Activated CD4-positive, alpha-beta T cell treated with anti-CD3 and anti-CD28 coated beads, Interleukin-2, amount 50 U/mL, for 48 hours (primary cell): ENCODE measurements around the gene ARF6.

ENCODE experiments used
- DNase-seq, 2 experiments: peaks; one replicate each; pipeline ENCODE4 v3.0.0-alpha.2; 2020

Gene ARF6

DNA sequence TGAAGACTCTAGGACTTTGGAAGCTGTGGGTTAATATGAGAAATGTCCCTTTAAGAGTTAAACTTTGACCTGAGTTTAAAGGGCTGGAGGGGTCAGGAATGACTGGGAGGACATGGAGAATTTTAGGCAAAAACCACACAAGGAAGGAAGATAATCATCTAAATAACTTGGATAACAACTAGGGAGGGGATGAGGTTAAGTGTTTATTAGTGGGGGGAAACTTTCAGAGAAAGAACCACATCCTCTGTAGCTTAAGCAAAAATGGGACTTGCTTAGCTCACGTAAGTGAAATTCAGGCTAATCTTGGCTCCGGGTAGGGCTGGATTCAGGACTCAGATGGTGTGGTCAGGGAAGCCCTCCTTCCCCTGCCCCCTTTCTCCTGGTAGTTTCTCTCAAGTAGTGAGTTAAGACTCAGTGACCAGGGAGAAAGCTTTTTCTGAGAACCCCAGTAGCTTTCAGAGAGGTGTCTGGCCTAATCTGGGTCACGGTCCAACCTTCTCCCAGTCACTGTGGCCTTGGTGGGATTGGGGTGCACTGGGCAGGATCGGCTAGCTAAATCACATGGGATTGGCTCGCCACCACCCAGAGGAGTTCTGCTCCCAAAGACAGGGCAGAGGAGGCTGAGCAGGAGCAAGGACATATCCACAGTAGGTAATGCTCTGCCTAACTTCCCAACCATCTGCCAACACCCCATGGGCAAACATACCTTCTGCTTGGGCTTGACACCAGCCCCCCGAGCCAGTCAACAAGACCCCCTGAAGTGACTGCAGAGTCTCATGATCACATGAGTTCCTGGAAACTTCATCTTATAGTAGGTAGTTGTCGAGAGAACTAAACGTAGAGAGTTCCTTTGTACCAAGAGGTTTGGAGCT lies 52.8 kb downstream of the ARF6 start:
- no peak for DNase-seq
